WERI-Rb-1 (cell line): ENCODE measurements around the gene FAM43B.

Experiments used
- DNase-seq: peaks from one replicate; pipeline ENCODE4 v3.0.0-alpha.2; 2020
- H3K27ac ChIP-seq: fragments of 250-450 bp; sonication (Bioruptor Pico); 2 replicates; pipeline ENCODE4 v1.5.1; 2020; ENCODE audit warnings: mild to moderate bottlenecking, moderate library complexity
- H3K27me3 ChIP-seq: fragments of 250-450 bp; sonication (Bioruptor Pico); 2 replicates; pipeline ENCODE4 v1.5.1; 2021; ENCODE audit warnings: mild to moderate bottlenecking, low read depth, moderate library complexity; ENCODE audit not compliant: insufficient read depth, severe bottlenecking
- H3K36me3 ChIP-seq: fragments of 250-450 bp; sonication (Bioruptor Pico); 2 replicates; pipeline ENCODE4 v1.5.1; 2020; ENCODE audit warnings: mild to moderate bottlenecking, moderate library complexity
- H3K4me3 ChIP-seq: 2 replicates; pipeline ENCODE4 v1.5.1; 2011; ENCODE audit warnings: low read depth, mild to moderate bottlenecking, control low read depth, low read length
- H3K9me3 ChIP-seq: fragments of 250-450 bp; sonication (Bioruptor Pico); 2 replicates; pipeline ENCODE4 v1.5.1; 2021; ENCODE audit warnings: mild to moderate bottlenecking, moderate library complexity; ENCODE audit not compliant: severe bottlenecking
- TF ChIP-seq, protein P1 (sequence below): IDR thresholded peaks from 2 replicates; pipeline ENCODE4 v1.5.1; 2011; ENCODE audit warnings: low read depth, mild to moderate bottlenecking, control low read depth, inconsistent platforms, low read length

Gene FAM43B

DNA sequence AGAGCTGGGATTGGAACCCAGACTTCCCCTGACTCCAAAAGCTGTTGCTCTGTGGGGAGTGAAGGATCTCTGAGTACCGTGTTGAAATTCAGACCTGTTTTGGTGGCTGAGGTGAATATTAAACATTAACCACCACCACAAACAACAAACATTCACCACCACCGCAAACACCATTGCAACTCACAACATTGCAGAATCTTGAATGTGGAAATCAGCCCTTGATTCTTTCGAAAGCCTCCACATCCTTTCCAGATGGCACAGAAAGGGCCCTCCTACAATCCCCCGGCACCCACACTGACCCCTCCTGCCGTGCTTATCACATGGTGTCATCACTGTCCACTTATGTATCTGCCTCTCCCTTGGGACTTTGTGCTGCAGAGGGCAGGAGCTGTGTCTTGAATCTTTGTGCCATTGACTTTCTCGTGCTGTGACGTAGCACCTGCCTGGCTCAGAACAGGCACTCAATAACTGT lies 38.0 kb downstream of the FAM43B start:
- DNase-seq = peak; percentile 68
- Histone ChIP-seq H3K4me3 (peak overlapping the region; percentile 35), H3K36me3 (no peaks in the 10 kb centered on the region), H3K9me3 (no peaks in the 10 kb centered on the region), H3K27me3 (no peaks in the 10 kb centered on the region), H3K27ac (peak overlapping the region; percentile 32)
- TF ChIP-seq, protein P1, sequence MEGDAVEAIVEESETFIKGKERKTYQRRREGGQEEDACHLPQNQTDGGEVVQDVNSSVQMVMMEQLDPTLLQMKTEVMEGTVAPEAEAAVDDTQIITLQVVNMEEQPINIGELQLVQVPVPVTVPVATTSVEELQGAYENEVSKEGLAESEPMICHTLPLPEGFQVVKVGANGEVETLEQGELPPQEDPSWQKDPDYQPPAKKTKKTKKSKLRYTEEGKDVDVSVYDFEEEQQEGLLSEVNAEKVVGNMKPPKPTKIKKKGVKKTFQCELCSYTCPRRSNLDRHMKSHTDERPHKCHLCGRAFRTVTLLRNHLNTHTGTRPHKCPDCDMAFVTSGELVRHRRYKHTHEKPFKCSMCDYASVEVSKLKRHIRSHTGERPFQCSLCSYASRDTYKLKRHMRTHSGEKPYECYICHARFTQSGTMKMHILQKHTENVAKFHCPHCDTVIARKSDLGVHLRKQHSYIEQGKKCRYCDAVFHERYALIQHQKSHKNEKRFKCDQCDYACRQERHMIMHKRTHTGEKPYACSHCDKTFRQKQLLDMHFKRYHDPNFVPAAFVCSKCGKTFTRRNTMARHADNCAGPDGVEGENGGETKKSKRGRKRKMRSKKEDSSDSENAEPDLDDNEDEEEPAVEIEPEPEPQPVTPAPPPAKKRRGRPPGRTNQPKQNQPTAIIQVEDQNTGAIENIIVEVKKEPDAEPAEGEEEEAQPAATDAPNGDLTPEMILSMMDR = no peak

DNA sequence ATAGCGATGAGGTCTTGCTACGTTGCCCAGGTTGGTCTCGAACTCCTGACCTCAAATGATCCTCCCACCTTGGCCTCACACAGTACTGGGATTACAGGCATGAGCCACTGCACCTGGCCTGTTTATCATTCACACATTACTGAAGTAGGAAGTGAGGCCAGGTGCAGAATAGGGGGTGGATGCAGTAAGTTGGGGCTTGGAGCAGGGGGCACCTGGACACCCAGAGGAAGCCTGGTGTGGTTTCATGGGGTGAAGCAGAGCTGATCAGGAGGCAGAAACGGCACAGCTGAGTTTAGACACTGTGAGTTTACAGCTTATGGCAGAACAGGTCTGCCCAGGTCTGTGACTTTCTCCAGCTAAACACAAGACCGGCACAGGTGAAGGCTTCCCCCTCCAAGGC lies 41.4 kb downstream of the FAM43B start:
- H3K4me3 ChIP-seq = no peak overlapping the region
- H3K36me3 ChIP-seq = no peaks in the 10 kb centered on the region
- no peaks in the 10 kb centered on the region for H3K9me3 ChIP-seq
- DNase-seq = no peak
- TF ChIP-seq, protein P1 = no peak
- H3K27me3 ChIP-seq = no peaks in the 10 kb centered on the region
- no peak overlapping the region for H3K27ac ChIP-seq

DNA sequence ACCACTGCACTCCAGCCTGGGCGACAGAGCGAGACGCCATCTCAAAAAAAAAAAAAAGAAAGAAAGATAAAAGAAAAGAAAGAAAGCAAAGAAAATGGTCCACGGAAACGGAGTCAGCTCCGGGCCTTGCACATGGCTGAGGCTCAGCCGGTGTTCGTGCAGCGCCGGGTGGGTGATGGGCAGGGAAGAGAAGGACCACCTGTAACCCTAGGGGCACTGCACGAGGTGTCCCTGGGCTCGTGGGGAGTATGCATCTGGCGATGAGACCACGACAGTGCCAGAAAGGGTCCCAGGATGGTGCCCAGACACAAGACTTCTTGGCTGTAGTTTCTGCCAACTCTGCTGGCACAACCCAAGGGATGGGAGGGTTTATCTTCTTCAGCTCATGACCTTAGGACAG lies 42.4 kb downstream of the FAM43B start:
- no peaks in the 10 kb centered on the region for H3K9me3 ChIP-seq
- H3K36me3 ChIP-seq = no peaks in the 10 kb centered on the region
- TF ChIP-seq, protein P1 = no peak
- no peak overlapping the region for H3K4me3 ChIP-seq
- no peak overlapping the region for H3K27ac ChIP-seq
- DNase-seq = no peak
- H3K27me3 ChIP-seq = no peaks in the 10 kb centered on the region

DNA sequence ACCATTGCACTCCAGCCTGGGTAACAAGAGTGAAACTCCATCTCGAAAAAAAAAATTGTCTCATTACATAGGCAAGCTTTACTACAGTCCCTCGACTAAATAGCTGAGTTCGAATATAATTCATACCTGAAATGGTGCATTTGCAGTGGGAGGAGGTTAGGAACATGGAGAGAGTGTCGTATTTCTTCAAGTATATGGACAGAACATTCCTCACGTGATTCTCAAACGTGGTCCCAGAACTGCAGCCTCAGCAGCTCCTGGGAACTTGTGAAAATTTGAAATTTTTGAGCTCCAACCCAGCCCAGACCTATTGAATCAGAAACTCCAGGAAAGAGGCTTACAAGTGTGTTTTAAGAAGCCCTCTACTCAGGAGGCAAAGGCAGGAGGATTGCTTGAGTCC lies 43.7 kb downstream of the FAM43B start:
- Histone ChIP-seq H3K27ac (no peak overlapping the region), H3K36me3 (no peaks in the 10 kb centered on the region), H3K9me3 (no peaks in the 10 kb centered on the region), H3K4me3 (no peak overlapping the region), H3K27me3 (no peaks in the 10 kb centered on the region)
- DNase-seq = no peak
- TF ChIP-seq, protein P1 = no peak

DNA sequence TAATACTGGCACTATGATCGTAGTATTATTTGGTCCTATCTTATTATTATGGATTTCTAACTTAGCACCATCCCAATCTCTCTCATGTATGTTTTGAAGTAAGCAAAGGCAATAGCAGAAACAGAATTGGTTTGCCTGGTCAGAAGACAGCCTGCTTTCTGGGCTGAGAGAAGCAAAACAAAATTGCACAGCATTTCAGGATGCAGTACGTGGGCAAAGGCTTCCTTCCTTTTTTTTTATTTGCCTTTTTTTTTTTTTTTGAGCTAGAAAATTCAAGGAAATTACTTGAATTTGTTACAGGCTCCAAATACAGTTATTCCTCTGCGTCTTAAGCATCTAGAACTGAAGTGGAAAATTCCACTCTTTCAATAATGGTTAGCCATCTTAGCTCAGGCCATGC lies 45.3 kb downstream of the FAM43B start:
- Histone ChIP-seq H3K27me3 (no peaks in the 10 kb centered on the region), H3K27ac (no peak overlapping the region), H3K36me3 (no peaks in the 10 kb centered on the region), H3K9me3 (no peaks in the 10 kb centered on the region), H3K4me3 (no peak overlapping the region)
- DNase-seq = no peak
- TF ChIP-seq, protein P1 = no peak

DNA sequence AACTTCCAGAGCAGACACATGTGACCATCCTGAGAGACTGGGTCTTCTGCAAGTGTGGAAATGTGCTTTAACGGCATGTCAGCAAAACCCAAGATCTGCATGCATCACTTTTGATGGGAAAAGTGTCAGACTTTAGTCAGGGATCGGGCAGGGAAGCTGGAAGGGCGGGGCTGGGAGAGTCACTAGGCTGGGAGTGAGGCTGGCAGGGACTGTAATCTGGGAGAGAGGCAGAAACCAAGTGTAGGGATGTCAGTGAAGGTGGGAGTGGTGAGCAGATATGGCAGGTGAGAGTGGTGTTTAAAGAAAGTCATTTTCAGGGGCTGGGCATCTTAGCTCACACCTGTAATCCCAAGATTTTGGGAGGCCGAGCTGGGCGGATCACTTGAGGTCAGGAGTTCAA lies 47.8 kb downstream of the FAM43B start:
- TF ChIP-seq, protein P1 = no peak
- Histone ChIP-seq H3K27ac (no peak overlapping the region), H3K27me3 (no peaks in the 10 kb centered on the region), H3K4me3 (no peak overlapping the region), H3K9me3 (no peaks in the 10 kb centered on the region), H3K36me3 (no peaks in the 10 kb centered on the region)
- no peak for DNase-seq
